Vagina (tissue), 2 donors: Measurements from ENCODE around the gene CEACAM4. TPM values are rescaled to one million over a fixed set of nuclear protein-coding genes. Genes with fewer than 3 reads are reported as not detected.
"Not testable (repeated sequence)": the region's sequence is repeated elsewhere in the genome, so short reads cannot be mapped to it uniquely, and the experiment has no call there.

Experiments
- DNase-seq, 2 donors: peaks; one replicate each; pipeline ENCODE4 v3.0.0-alpha.2; 2017; ENCODE audit errors: extremely low spot score in 2 of 2
- H3K27ac ChIP-seq: fragments of 200-600 bp; sonication (generic); one replicate; pipeline ENCODE4 v1.5.1; 2019
- H3K27me3 ChIP-seq: fragments of 200-600 bp; sonication (generic); one replicate; pipeline ENCODE4 v1.5.1; 2019
- H3K36me3 ChIP-seq, 2 donors: fragments of 200-600 bp; sonication (generic); one replicate each; pipeline ENCODE4 v1.5.1; 2017 to 2019
- H3K4me1 ChIP-seq: fragments of 200-600 bp; sonication (generic); one replicate; pipeline ENCODE4 v1.5.1; 2019
- H3K4me3 ChIP-seq, 2 donors: fragments of 200-600 bp; sonication (generic); 1 replicate in 1 of 2; 2 replicates in 1 of 2; pipeline ENCODE4 v1.5.1; 2016 to 2019
- H3K9me3 ChIP-seq: fragments of 200-600 bp; sonication (generic); one replicate; pipeline ENCODE4 v1.5.1; 2019
- POLR2A ChIP-seq, 2 donors: fragments of 450-650 bp; IDR thresholded peaks; one replicate each; pipeline ENCODE4 v1.6.1; 2017; ENCODE audit warnings: antibody characterized with exemption in 2 of 2, mild to moderate bottlenecking in 2 of 2, moderate library complexity in 2 of 2
- POLR2AphosphoS5 ChIP-seq, 2 donors: sonication (generic); formaldehyde crosslinking; IDR thresholded peaks; one replicate each; pipeline ENCODE4 v1.9.0; 2017; ENCODE audit warnings: antibody characterized with exemption in 2 of 2, mild to moderate bottlenecking in 2 of 2, low read depth in 1 of 2; ENCODE audit not compliant: insufficient read depth in 1 of 2
- intact Hi-C: fragments of 100-400 bp; cut with DNase I; formaldehyde crosslinking; loops from one replicate; pipeline ENCODE4 v1.15.1; 2023
- total RNA-seq: library from RNA; depleted of rRNA; stranded (reverse); fragments of >200 nt; gene quantifications from one replicate; pipeline ENCODE4 v1.2.3, GENCODE V29; 2016
- TF ChIP-seq, protein P1 (sequence below), 3 experiments: fragments of 450-650 bp in 2 of 3; fragments of 200-600 bp in 1 of 3; sonication (generic) in 1 of 3; IDR thresholded peaks; one replicate each; pipeline ENCODE4 v1.5.1; 2017 to 2019; ENCODE audit warnings: antibody characterized with exemption in 3 of 3, mild to moderate bottlenecking in 2 of 3, moderate library complexity in 2 of 3

Gene CEACAM4
- total RNA-seq, 1 donor from 2014 or later = not detected

DNA sequence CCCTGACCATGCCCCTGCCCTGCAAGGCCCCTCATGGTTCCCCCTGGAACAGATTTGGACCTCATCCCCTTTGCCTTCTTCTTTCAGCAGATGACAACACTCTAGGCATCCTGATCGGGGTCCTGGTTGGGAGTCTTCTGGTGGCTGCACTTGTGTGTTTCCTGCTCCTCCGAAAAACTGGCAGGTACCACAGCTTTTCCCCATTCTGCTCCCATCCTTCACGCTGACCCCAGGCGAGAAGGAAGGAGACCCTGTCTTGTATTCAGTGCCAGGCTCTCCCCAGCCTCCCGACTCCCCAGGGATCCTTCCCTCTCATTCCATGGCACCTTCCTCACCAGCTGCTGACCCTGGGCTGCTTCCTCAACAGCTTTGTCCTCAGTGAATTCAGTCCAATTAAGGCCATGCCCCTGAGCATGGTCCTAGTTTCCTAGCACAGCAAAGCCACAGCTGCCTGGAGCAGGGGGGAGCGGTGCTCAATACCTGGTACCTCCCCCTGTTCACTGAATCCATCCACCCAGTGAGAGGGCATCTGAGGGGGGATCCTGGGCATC is 42.5 kb downstream of the CEACAM4 start:
- Histone ChIP-seq H3K9me3 (peaks cover 3% of the 10 kb centered on the region), H3K36me3 (no peaks in the 10 kb centered on the region), H3K27me3 (no peaks in the 10 kb centered on the region), H3K4me3 (no peak overlapping the region), H3K27ac (no peak overlapping the region), H3K4me1 (no peaks in the 10 kb centered on the region)
- DNase-seq = peak in 1 of 2 donors; percentile 93
- TF ChIP-seq POLR2A (IDR thresholded peaks at IDR 0.05) (no peak), POLR2AphosphoS5 (IDR thresholded peaks at IDR 0.05; ENCODE audit: insufficient read depth in 1 of 2, low read depth in 1 of 2) (no peak)
- TF ChIP-seq, protein P1, sequence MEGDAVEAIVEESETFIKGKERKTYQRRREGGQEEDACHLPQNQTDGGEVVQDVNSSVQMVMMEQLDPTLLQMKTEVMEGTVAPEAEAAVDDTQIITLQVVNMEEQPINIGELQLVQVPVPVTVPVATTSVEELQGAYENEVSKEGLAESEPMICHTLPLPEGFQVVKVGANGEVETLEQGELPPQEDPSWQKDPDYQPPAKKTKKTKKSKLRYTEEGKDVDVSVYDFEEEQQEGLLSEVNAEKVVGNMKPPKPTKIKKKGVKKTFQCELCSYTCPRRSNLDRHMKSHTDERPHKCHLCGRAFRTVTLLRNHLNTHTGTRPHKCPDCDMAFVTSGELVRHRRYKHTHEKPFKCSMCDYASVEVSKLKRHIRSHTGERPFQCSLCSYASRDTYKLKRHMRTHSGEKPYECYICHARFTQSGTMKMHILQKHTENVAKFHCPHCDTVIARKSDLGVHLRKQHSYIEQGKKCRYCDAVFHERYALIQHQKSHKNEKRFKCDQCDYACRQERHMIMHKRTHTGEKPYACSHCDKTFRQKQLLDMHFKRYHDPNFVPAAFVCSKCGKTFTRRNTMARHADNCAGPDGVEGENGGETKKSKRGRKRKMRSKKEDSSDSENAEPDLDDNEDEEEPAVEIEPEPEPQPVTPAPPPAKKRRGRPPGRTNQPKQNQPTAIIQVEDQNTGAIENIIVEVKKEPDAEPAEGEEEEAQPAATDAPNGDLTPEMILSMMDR (IDR thresholded peaks at IDR 0.05) = no peak
- intact Hi-C loops = no loop called here

DNA sequence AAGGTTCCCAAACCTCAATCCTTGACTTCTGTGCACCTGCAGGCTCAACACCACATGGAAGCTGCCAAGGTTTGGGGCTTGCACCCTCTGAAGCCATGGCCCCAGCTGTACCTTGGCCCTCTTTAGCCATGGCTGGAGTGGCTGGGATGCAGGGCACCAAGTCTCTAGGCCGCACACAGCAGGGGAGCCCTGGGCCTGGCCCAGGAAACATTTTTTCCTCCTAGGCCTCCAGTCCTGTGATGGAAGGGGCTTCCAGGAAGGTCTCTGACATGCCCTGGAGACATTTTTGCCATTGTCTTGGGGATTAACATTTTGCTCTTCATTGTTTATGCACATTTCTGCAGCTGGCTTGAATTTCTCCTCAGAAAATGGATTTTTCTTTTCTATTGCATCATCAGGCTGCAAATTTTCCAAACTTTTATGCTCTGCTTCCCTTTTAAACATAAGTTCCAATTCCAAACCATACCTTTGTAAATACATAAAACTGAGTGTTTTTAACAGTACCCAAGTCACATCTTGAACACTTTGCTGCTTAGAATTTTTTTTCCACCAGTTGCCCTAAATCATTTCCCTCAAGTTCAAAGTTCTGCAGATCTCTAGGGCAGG is 44.2 kb downstream of the CEACAM4 start:
- H3K4me3 ChIP-seq, H3K4me1 ChIP-seq, H3K27me3 ChIP-seq, intact Hi-C loops, H3K36me3 ChIP-seq, H3K9me3 ChIP-seq, H3K27ac ChIP-seq: not testable (repeated sequence)
- peak in 1 of 2 donors; percentile 34 for DNase-seq

- H3K27me3 ChIP-seq, intact Hi-C loops, H3K9me3 ChIP-seq, DNase-seq, H3K27ac ChIP-seq, H3K36me3 ChIP-seq, H3K4me1 ChIP-seq, H3K4me3 ChIP-seq: not testable (repeated sequence)
Observed at GRCh38 chr19:41581068-41581467, 45.8 kb downstream of the CEACAM4 start.

GRCh38 chr19:41578886-41579285 is 48.0 kb downstream of the CEACAM4 start:
- TF ChIP-seq, protein P1 (IDR thresholded peaks at IDR 0.05) = no peak
- TF ChIP-seq POLR2A (IDR thresholded peaks at IDR 0.05) = no peak
- TF ChIP-seq POLR2AphosphoS5 (IDR thresholded peaks at IDR 0.05; ENCODE audit: insufficient read depth in 1 of 2, low read depth in 1 of 2) = no peak
- Histone ChIP-seq H3K4me1 (no peaks in the 10 kb centered on the region), H3K27ac (no peak overlapping the region), H3K36me3 (no peaks in the 10 kb centered on the region), H3K9me3 (peaks cover 3% of the 10 kb centered on the region), H3K27me3 (no peaks in the 10 kb centered on the region), H3K4me3 (no peak overlapping the region)
- intact Hi-C loops = no loop called here
- no peak for DNase-seq

DNA sequence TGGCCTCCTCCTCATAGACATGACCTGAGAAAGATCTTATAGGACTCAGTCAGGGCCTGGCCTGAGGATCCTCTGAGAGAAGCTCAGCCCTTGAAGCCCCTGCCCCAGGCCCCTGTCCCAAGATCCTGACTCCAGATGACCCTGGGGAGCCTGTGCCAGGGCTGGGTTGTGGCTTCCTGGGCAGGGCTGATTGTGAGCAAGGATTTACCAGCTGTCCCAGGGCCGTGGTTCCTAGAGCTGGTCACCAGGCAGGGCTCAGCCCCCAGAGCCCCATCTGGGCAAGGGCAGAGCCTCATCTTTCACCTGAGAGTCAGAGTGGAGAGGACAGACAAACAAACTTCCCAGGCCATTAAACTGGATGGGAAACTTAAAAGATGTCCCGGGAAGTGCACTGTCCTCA is 49.0 kb downstream of the CEACAM4 start:
- Histone ChIP-seq H3K4me1 (no peaks in the 10 kb centered on the region), H3K36me3 (no peaks in the 10 kb centered on the region), H3K9me3 (peaks cover 2% of the 10 kb centered on the region), H3K27ac (no peak overlapping the region), H3K27me3 (no peaks in the 10 kb centered on the region), H3K4me3 (no peak overlapping the region)
- no peak for DNase-seq
- TF ChIP-seq POLR2AphosphoS5 (IDR thresholded peaks at IDR 0.05; ENCODE audit: insufficient read depth in 1 of 2, low read depth in 1 of 2) (no peak), POLR2A (IDR thresholded peaks at IDR 0.05) (no peak)
- TF ChIP-seq, protein P1 (IDR thresholded peaks at IDR 0.05) = no peak
- intact Hi-C loops = no loop called here

DNA sequence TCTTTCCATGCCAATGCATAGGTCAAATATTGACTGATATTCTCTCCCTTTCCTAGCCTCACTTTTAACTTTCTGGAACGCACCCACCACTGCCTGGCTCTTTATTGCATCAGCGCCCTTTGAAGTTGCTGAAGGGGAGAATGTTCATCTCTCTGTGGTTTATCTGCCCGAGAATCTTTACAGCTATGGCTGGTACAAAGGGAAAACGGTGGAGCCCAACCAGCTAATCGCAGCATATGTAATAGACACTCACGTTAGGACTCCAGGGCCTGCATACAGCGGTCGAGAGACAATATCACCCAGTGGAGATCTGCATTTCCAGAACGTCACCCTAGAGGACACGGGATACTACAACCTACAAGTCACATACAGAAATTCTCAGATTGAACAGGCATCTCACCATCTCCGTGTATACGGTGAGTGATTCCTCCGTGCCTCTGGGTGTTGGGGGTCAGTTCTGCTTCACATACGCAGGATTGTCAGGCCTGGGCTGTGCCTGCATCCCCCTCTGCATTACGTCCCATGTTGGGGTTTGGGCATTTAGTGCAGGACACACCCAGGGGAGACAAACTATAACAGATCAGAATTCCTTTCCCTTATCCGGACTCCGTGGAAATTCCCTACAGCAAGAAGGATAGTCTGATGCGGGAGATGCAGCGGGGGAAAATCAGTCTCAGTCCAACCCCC is 49.6 kb downstream of the CEACAM4 start:
- intact Hi-C loops = no loop called here
- DNase-seq = no peak
- no peaks in the 10 kb centered on the region for H3K27me3 ChIP-seq

More for the DNA sequence above, 49.6 kb downstream of the CEACAM4 start:
- no peaks in the 10 kb centered on the region for H3K36me3 ChIP-seq
- H3K27ac ChIP-seq = no peak overlapping the region
- H3K4me3 ChIP-seq = no peak overlapping the region
- TF ChIP-seq POLR2AphosphoS5 (IDR thresholded peaks at IDR 0.05; ENCODE audit: insufficient read depth in 1 of 2, low read depth in 1 of 2) = no peak
- TF ChIP-seq, protein P1 (IDR thresholded peaks at IDR 0.05) = no peak
- no peak for TF ChIP-seq POLR2A (IDR thresholded peaks at IDR 0.05)
- no peaks in the 10 kb centered on the region for H3K4me1 ChIP-seq
- no peaks in the 10 kb centered on the region for H3K9me3 ChIP-seq
